Activated CD4-positive, alpha-beta T cell treated with anti-CD3 and anti-CD28 coated beads, Interleukin-2, amount 50 U/mL, for 1 hour (primary cell): ENCODE results near the gene TBXA2R.
"Not testable (repeated sequence)": the region's sequence is repeated elsewhere in the genome, so short reads cannot be mapped to it uniquely, and the experiment has no call there.

Experiments used
- DNase-seq: peaks from one replicate; pipeline ENCODE4 v3.0.0-alpha.2; 2020

The TBXA2R gene

GRCh38 chr19:3606690-3607289 lies at the start of gene TBXA2R:
Gene TBXA2R (minus strand): TSS chr19:3606875. CDS start chr19:3600634, 6,241 bp downstream.
- DNase-seq, result peak; percentile 53

GRCh38 chr19:3656073-3656746 lies 49.5 kb upstream of the TBXA2R start:
- DNase-seq, result no peak

- no peak for DNase-seq
These were observed 48.9 kb upstream of the TBXA2R start for GRCh38 chr19:3655402-3656072.

GRCh38 chr19:3653865-3654513 lies 47.3 kb upstream of the TBXA2R start:
- peak; percentile 13 for DNase-seq

GRCh38 chr19:3653081-3653795 lies 46.6 kb upstream of the TBXA2R start:
- DNase-seq, result no peak

GRCh38 chr19:3652422-3652821 lies 45.7 kb upstream of the TBXA2R start:
- no peak for DNase-seq

GRCh38 chr19:3651684-3652083 lies 45.0 kb upstream of the TBXA2R start:
- DNase-seq, result no peak

- DNase-seq, result no peak
These were observed 43.2 kb upstream of the TBXA2R start for GRCh38 chr19:3649888-3650287.

- DNase-seq, result no peak
These were observed 41.6 kb upstream of the TBXA2R start for GRCh38 chr19:3648037-3648905.

- not testable (repeated sequence) for DNase-seq
These were observed 40.4 kb upstream of the TBXA2R start for GRCh38 chr19:3647102-3647501.

- no peak for DNase-seq
These were observed 39.8 kb upstream of the TBXA2R start for GRCh38 chr19:3646336-3647092.

- DNase-seq, result no peak
These were observed 39.1 kb upstream of the TBXA2R start for GRCh38 chr19:3645726-3646125.

GRCh38 chr19:3645067-3645396 lies 38.4 kb upstream of the TBXA2R start:
- DNase-seq, result no peak

- DNase-seq, result no peak
These were observed 37.8 kb upstream of the TBXA2R start for GRCh38 chr19:3644351-3645066.

GRCh38 chr19:3643674-3644313 lies 37.1 kb upstream of the TBXA2R start:
- DNase-seq, result no peak

GRCh38 chr19:3642987-3643673 lies 36.5 kb upstream of the TBXA2R start:
- DNase-seq, result no peak

- no peak for DNase-seq
These were observed 35.6 kb upstream of the TBXA2R start for GRCh38 chr19:3642296-3642695.

GRCh38 chr19:3641515-3642269 lies 35.0 kb upstream of the TBXA2R start:
- DNase-seq, result no peak

- no peak for DNase-seq
These were observed 32.8 kb upstream of the TBXA2R start for GRCh38 chr19:3639479-3639878.
